ENCODE measurements around the gene TAF4B. TPM values are rescaled to one million over a fixed set of nuclear protein-coding genes. Genes with fewer than 3 reads are reported as not detected.
"Not testable (repeated sequence)": the region's sequence is repeated elsewhere in the genome, so short reads cannot be mapped to it uniquely, and the experiment has no call there.

The TAF4B gene
- total and polyA plus RNA-seq, 2 of the 8 experiments (the other 6 are each of a cell fraction or from before 2014, with no cell fraction given), result 9.3 to 19.8 TPM

DNA sequence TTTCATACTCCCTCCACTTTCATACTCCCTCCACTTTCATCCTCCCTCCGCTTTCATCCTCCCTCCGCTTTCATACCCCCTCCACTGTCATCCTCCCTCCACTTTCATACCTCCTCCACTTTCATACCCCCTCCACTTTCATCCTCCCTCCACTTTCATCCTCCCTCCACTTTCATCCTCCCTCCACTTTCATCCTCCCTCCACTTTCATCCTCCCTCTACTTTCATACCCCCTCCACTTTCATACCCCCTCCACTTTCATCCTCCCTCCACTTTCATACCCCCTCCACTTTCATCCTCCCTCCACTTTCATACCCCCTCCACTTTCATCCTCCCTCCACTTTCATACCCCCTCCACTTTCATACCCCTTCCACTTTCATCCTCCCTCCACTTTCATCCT is 77.0 kb downstream of the TAF4B start:
- H3K9me3 ChIP-seq (ENCODE audit: insufficient read depth in 2 of 2, low read depth in 1 of 2, low read length in 1 of 2); H4K20me1 ChIP-seq (replicated peaks in 1 of 2; ENCODE audit: control insufficient read depth in 1 of 2, insufficient read depth in 2 of 2, low read length in 2 of 2); H3K14ac ChIP-seq (ENCODE audit: insufficient read length); H3K27me3 ChIP-seq (replicated peaks in 1 of 4; ENCODE audit: control insufficient read depth in 3 of 4, extremely low read depth in 1 of 4, insufficient read depth in 3 of 4, low read length in 3 of 4); H2BK20ac ChIP-seq (ENCODE audit: low read length); H3K4me1 ChIP-seq (replicated peaks in 1 of 4; ENCODE audit: control insufficient read depth in 3 of 4, insufficient read depth in 4 of 4, low read length in 3 of 4); FAIRE-seq; H3K36me3 ChIP-seq (ENCODE audit: control insufficient read depth in 2 of 4, insufficient read depth in 4 of 4, low read length in 3 of 4); H3K9ac ChIP-seq (replicated peaks in 1 of 4; ENCODE audit: extremely low read depth in 1 of 4, low read depth in 3 of 4, low read length in 3 of 4); H2BK5ac ChIP-seq (ENCODE audit: low read depth, low read length); H3K4me3 ChIP-seq (ENCODE audit: extremely low read depth in 1 of 4, insufficient read depth in 2 of 4, low read depth in 3 of 4, low read length in 4 of 4); H2BK12ac ChIP-seq (ENCODE audit: low read depth, low read length); H3K27ac ChIP-seq (ENCODE audit: low read depth, low read length); H4K5ac ChIP-seq (ENCODE audit: insufficient read length, low read depth, low read length); H2BK120ac ChIP-seq (replicated peaks; ENCODE audit: low read depth, low read length); H3K79me2 ChIP-seq (ENCODE audit: control insufficient read depth in 1 of 2, insufficient read depth in 2 of 2, low read length in 2 of 2); H4K91ac ChIP-seq (replicated peaks; ENCODE audit: insufficient read length, low read length); H2BK15ac ChIP-seq (ENCODE audit: low read length); POLR2A ChIA-PET (ENCODE audit: partially characterized antibody); H3K23me2 ChIP-seq (ENCODE audit: low read depth, low read length); H2AFZ ChIP-seq (ENCODE audit: low read length); DNase-seq (ENCODE audit: low read depth in 1 of 2, low spot score in 2 of 2); H3K56ac ChIP-seq (replicated peaks; ENCODE audit: insufficient read length, low read depth, low read length); H4K8ac ChIP-seq (ENCODE audit: extremely low read depth, insufficient read depth, low read length); H3K79me1 ChIP-seq (ENCODE audit: low read depth, low read length); H3K23ac ChIP-seq (ENCODE audit: insufficient read length); CTCF ChIA-PET (ENCODE audit: partially characterized antibody); H3K4me2 ChIP-seq (ENCODE audit: insufficient read depth in 1 of 2, low read depth in 2 of 2, low read length in 2 of 2); H3K4ac ChIP-seq (replicated peaks; ENCODE audit: insufficient read length, low read depth, low read length); H3K18ac ChIP-seq (ENCODE audit: extremely low read depth, low read length); H2AK5ac ChIP-seq (ENCODE audit: low read depth, low read length): not testable (repeated sequence)
- WGBS, 2 experiments (ENCODE audit: extremely low coverage in 1 of 2, insufficient coverage in 1 of 2, insufficient read length in 1 of 2, insufficient replicate concordance in 2 of 2, low coverage in 1 of 2, low lambda C conversion rate in 2 of 2, missing lambda C conversion rate in 1 of 2), result 70 to 100% methylated on average over 2 of the region's 2 CpGs
